HFFc6 (cell line): ENCODE measurements around the gene OLIG2. TPM values are rescaled to one million over a fixed set of nuclear protein-coding genes. Genes with fewer than 3 reads are reported as not detected.

Source experiments
- DNase-seq: peaks from one replicate; pipeline ENCODE4 v3.0.0-alpha.2; 2018
- H3K27ac Mint-ChIP-seq: 2 replicates; pipeline ENCODE4 v1.8.0; 2020; ENCODE audit warnings: mild to moderate bottlenecking, mixed read lengths
- H3K27me3 Mint-ChIP-seq: 2 replicates; pipeline ENCODE4 v1.8.0; 2021; ENCODE audit warnings: mild to moderate bottlenecking, moderate library complexity, mixed read lengths; ENCODE audit not compliant: insufficient read depth
- H3K36me3 Mint-ChIP-seq: 2 replicates; pipeline ENCODE4 v1.8.0; 2021; ENCODE audit warnings: low read depth, mixed read lengths
- H3K4me1 Mint-ChIP-seq: 2 replicates; pipeline ENCODE4 v1.8.0; 2020; ENCODE audit warnings: low read depth, mixed read lengths
- H3K4me3 Mint-ChIP-seq: 2 replicates; pipeline ENCODE4 v1.8.0; 2020; ENCODE audit warnings: mild to moderate bottlenecking, moderate library complexity, mixed read lengths
- H3K9me3 Mint-ChIP-seq: 2 replicates; pipeline ENCODE4 v1.8.0; 2020; ENCODE audit warnings: mild to moderate bottlenecking, mixed read lengths
- CTCF ChIP-seq: fragments of 200-600 bp; sonication (generic); IDR thresholded peaks from 2 replicates; pipeline ENCODE4 v1.5.0; 2021; ENCODE audit warnings: antibody characterized with exemption, mild to moderate bottlenecking
- total RNA-seq, 6 experiments: library from RNA; stranded (reverse); fragmentation: NEBNext Ultra II Directional; extraction: Animal tissue kit (Norgen Biotek cat#: 25700); gene quantifications; 2 replicates in 1 of 6; 3 replicates in 5 of 6; pipeline ENCODE4 v1.2.3, GENCODE V29; 2021

OLIG2 gene
- total RNA-seq, 6 experiments from 2014 or later, result not detected

- H3K27ac Mint-ChIP-seq, result no peak overlapping the region
- H3K9me3 Mint-ChIP-seq, result peaks cover 4% of the 10 kb centered on the region; the same call in 1 of the 2 replicates
- peaks cover 14% of the 10 kb centered on the region for H3K4me1 Mint-ChIP-seq
These were observed 17.2 kb upstream of the OLIG2 start for GRCh38 chr21:33008333-33009051.

GRCh38 chr21:33010931-33011330 lies 14.8 kb upstream of the OLIG2 start:
- Mint-ChIP-seq H3K27me3 (peaks cover 20% of the 10 kb centered on the region), H3K4me1 (peaks cover 14% of the 10 kb centered on the region), H3K36me3 (no peaks in the 10 kb centered on the region), H3K4me3 (no peak overlapping the region), H3K27ac (peak overlapping the region; percentile 41; the same call in 1 of the 2 replicates), H3K9me3 (peaks cover 4% of the 10 kb centered on the region; the same call in 1 of the 2 replicates)
- no peak for TF ChIP-seq CTCF
- no peak for DNase-seq

More at GRCh38 chr21:33008333-33009051, 17.2 kb upstream of the OLIG2 start:
- Mint-ChIP-seq H3K4me3 (no peak overlapping the region), H3K27me3 (peaks cover 17% of the 10 kb centered on the region), H3K36me3 (no peaks in the 10 kb centered on the region)
- no peak for DNase-seq
- TF ChIP-seq CTCF, result no peak

GRCh38 chr21:33011462-33011861 lies 14.3 kb upstream of the OLIG2 start:
- H3K36me3 Mint-ChIP-seq, result no peaks in the 10 kb centered on the region
- peaks cover 20% of the 10 kb centered on the region for H3K27me3 Mint-ChIP-seq
- H3K4me1 Mint-ChIP-seq, result peaks cover 14% of the 10 kb centered on the region

GRCh38 chr21:33013626-33014025 lies 12.1 kb upstream of the OLIG2 start:
- no peak for DNase-seq
- no peak overlapping the region for H3K27ac Mint-ChIP-seq
- H3K9me3 Mint-ChIP-seq, result peaks cover 4% of the 10 kb centered on the region; the same call in 1 of the 2 replicates
- no peaks in the 10 kb centered on the region for H3K36me3 Mint-ChIP-seq
- H3K4me3 Mint-ChIP-seq, result no peak overlapping the region
- peaks cover 33% of the 10 kb centered on the region for H3K27me3 Mint-ChIP-seq
- peaks cover 14% of the 10 kb centered on the region for H3K4me1 Mint-ChIP-seq
- TF ChIP-seq CTCF, result no peak

More at GRCh38 chr21:33011462-33011861, 14.3 kb upstream of the OLIG2 start:
- peaks cover 4% of the 10 kb centered on the region; the same call in 1 of the 2 replicates for H3K9me3 Mint-ChIP-seq
- no peak for TF ChIP-seq CTCF
- peak; percentile 89 for DNase-seq
- H3K4me3 Mint-ChIP-seq, result no peak overlapping the region
- peak overlapping the region; percentile 41; the same call in 1 of the 2 replicates for H3K27ac Mint-ChIP-seq

- Mint-ChIP-seq H3K9me3 (peaks cover 4% of the 10 kb centered on the region; the same call in 1 of the 2 replicates), H3K27ac (no peak overlapping the region), H3K4me3 (no peak overlapping the region), H3K27me3 (peaks cover 36% of the 10 kb centered on the region), H3K36me3 (no peaks in the 10 kb centered on the region), H3K4me1 (peaks cover 14% of the 10 kb centered on the region)
- DNase-seq, result no peak
- TF ChIP-seq CTCF, result no peak
These were observed 11.4 kb upstream of the OLIG2 start for GRCh38 chr21:33014331-33014730.
